HFFc6 (cell line): Measurements from ENCODE around the gene TNNT2. TPM values are rescaled to one million over a fixed set of nuclear protein-coding genes. Genes with fewer than 3 reads are reported as not detected.

Source experiments
- DNase-seq: peaks from one replicate; pipeline ENCODE4 v3.0.0-alpha.2; 2018
- H3K27ac Mint-ChIP-seq: 2 replicates; pipeline ENCODE4 v1.8.0; 2020; ENCODE audit warnings: mild to moderate bottlenecking, mixed read lengths
- H3K27me3 Mint-ChIP-seq: 2 replicates; pipeline ENCODE4 v1.8.0; 2021; ENCODE audit warnings: mild to moderate bottlenecking, moderate library complexity, mixed read lengths; ENCODE audit not compliant: insufficient read depth
- H3K36me3 Mint-ChIP-seq: 2 replicates; pipeline ENCODE4 v1.8.0; 2021; ENCODE audit warnings: low read depth, mixed read lengths
- H3K4me1 Mint-ChIP-seq: 2 replicates; pipeline ENCODE4 v1.8.0; 2020; ENCODE audit warnings: low read depth, mixed read lengths
- H3K4me3 Mint-ChIP-seq: 2 replicates; pipeline ENCODE4 v1.8.0; 2020; ENCODE audit warnings: mild to moderate bottlenecking, moderate library complexity, mixed read lengths
- H3K9me3 Mint-ChIP-seq: 2 replicates; pipeline ENCODE4 v1.8.0; 2020; ENCODE audit warnings: mild to moderate bottlenecking, mixed read lengths
- long read RNA-seq: library from polyadenylated mRNA; unstranded; transcript quantifications from one replicate; pipeline ENCODE4 v2.0.0, GENCODE V29; 2019
- total RNA-seq, 6 experiments: library from RNA; stranded (reverse); fragmentation: NEBNext Ultra II Directional; extraction: Animal tissue kit (Norgen Biotek cat#: 25700); gene quantifications; 2 replicates in 1 of 6; 3 replicates in 5 of 6; pipeline ENCODE4 v1.2.3, GENCODE V29; 2021
- TF ChIP-seq, protein P1 (sequence below): fragments of 200-600 bp; sonication (generic); IDR thresholded peaks from 2 replicates; pipeline ENCODE4 v1.5.0; 2021; ENCODE audit warnings: antibody characterized with exemption, mild to moderate bottlenecking

Gene TNNT2
- total RNA-seq = not detected
- long read RNA-seq = 0 reads

DNA sequence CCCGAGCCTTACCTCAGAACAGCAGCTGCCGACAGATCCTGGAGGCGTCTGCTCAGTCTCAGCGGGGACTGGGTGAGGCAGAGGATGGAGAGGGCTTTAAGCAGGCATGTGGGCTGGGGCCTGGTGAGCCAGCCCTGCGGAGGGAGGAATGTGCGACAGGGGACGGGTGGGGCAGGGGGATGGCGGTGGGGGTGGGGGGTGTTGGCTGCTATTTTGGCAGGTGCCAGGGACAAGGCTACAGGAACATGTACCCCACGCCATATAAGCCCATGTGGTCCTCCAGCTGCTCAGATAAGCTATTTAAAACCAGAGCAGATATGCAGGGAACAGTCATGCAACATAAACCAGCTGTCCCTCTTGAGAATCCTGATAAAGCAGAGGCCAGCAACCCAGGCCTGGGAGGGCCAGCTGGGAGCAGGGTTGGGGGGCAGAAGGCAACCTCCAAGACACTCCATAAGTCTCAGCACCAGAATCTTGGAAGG, at the start of gene TNNT2:
TSS of gene TNNT2 (minus strand) at position 70 of the 482 bp plus-strand sequence. CDS start 4,426 bp downstream, outside the sequence.
- TF ChIP-seq, protein P1, sequence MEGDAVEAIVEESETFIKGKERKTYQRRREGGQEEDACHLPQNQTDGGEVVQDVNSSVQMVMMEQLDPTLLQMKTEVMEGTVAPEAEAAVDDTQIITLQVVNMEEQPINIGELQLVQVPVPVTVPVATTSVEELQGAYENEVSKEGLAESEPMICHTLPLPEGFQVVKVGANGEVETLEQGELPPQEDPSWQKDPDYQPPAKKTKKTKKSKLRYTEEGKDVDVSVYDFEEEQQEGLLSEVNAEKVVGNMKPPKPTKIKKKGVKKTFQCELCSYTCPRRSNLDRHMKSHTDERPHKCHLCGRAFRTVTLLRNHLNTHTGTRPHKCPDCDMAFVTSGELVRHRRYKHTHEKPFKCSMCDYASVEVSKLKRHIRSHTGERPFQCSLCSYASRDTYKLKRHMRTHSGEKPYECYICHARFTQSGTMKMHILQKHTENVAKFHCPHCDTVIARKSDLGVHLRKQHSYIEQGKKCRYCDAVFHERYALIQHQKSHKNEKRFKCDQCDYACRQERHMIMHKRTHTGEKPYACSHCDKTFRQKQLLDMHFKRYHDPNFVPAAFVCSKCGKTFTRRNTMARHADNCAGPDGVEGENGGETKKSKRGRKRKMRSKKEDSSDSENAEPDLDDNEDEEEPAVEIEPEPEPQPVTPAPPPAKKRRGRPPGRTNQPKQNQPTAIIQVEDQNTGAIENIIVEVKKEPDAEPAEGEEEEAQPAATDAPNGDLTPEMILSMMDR = no peak
- Mint-ChIP-seq H3K36me3 (no peaks in the 10 kb centered on the region), H3K9me3 (no peaks in the 10 kb centered on the region), H3K27me3 (peaks cover 23% of the 10 kb centered on the region), H3K4me3 (no peak within 1 kb of the TSS), H3K4me1 (peaks cover 8% of the 10 kb centered on the region; the same call in 1 of the 2 replicates), H3K27ac (no peak within 1 kb of the TSS)
- no peak for DNase-seq

DNA sequence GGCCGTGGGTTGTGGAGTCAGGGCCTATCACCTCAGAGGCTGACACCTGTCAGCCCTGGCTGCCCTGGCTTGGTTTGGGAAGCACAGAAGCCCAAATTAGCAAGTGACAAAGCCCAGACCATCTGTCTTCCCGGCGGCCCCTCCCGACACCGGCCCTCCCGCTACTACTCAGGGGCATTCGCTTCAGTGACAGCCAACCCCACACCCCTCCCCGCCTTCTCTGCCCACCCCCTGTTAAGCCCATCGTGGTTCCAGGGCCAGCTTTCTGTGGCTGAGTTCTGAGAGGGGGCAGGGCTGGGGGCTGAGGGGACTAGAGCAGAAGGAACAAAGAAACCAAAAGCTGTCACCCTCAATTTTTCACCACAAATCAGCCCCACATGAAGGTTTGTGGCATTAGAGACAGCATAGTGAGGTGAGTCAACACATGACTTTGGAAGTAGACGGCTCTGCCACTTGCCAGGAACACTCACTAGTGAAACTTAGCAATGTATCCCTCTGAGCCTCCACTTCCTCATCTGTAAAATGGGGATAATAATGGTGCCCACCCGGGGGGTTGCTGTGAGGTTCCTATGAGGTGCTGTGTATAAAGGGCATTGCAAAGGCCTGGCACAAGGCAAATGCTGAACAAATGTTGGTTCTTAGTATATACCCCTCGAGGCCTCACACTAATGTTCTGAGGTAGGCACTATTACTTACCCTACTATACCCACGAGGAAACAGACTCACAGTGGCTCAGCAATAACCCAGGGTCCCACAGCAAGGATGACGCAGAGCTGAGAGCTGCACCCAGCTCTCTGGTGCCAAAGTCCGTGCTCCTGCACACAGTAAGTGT, 49.2 kb upstream of the TNNT2 start:
- no peak overlapping the region for H3K4me3 Mint-ChIP-seq
- H3K9me3 Mint-ChIP-seq = no peaks in the 10 kb centered on the region; the same call in 1 of the 2 replicates

DNA sequence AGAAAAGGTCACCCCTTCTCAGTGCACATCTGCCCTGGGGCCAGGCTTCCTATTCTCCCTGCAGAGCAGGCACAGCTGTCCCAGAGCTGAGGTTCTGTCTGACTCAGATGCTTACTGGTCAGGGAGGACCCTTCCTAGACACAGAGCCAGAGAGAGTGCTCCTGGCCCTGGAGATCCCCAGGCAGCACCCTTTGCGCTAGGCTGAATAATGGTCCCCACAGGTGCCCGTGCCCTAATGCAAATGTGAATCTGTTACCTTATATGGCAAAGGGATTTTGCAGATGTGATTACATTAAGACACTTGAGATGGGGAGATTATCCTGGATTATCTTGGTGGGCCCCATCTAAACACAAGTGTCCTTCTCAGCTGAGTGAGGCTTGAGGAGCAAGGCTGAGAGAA, 46.7 kb upstream of the TNNT2 start:
- Mint-ChIP-seq H3K4me1 (peaks cover 11% of the 10 kb centered on the region), H3K9me3 (no peaks in the 10 kb centered on the region; the same call in 1 of the 2 replicates), H3K27me3 (peaks cover 21% of the 10 kb centered on the region), H3K36me3 (no peaks in the 10 kb centered on the region), H3K4me3 (no peak overlapping the region), H3K27ac (no peak overlapping the region)
- no peak for DNase-seq
- TF ChIP-seq, protein P1 = no peak

More for the DNA sequence above, 49.2 kb upstream of the TNNT2 start:
- peaks cover 32% of the 10 kb centered on the region for H3K27me3 Mint-ChIP-seq
- TF ChIP-seq, protein P1 = no peak
- no peak overlapping the region for H3K27ac Mint-ChIP-seq
- no peaks in the 10 kb centered on the region for H3K4me1 Mint-ChIP-seq
- DNase-seq = no peak
- H3K36me3 Mint-ChIP-seq = no peaks in the 10 kb centered on the region

DNA sequence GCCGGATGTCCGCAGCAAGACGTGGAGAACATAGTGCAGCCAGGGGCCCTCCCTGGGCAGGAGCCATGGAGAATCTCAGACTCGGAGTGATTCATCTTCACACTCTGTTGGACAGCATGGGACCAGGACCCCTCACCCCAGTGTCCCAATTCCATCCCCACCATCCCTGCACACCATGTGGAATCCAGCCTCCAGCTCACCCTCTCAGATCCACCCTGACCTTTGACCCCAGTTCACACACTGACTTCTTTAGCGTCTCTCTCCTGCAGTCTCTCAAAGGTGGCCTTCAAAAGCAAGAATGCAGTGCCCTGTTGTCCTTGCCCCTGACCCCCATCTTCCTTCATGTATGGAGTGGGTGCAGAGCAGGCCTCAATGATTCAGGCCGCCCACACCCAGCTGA, 46.2 kb upstream of the TNNT2 start:
- Mint-ChIP-seq H3K4me3 (no peak overlapping the region), H3K4me1 (peaks cover 11% of the 10 kb centered on the region), H3K27ac (no peak overlapping the region), H3K9me3 (no peaks in the 10 kb centered on the region; the same call in 1 of the 2 replicates), H3K36me3 (no peaks in the 10 kb centered on the region), H3K27me3 (peaks cover 17% of the 10 kb centered on the region)
- TF ChIP-seq, protein P1 = no peak
- DNase-seq = no peak

DNA sequence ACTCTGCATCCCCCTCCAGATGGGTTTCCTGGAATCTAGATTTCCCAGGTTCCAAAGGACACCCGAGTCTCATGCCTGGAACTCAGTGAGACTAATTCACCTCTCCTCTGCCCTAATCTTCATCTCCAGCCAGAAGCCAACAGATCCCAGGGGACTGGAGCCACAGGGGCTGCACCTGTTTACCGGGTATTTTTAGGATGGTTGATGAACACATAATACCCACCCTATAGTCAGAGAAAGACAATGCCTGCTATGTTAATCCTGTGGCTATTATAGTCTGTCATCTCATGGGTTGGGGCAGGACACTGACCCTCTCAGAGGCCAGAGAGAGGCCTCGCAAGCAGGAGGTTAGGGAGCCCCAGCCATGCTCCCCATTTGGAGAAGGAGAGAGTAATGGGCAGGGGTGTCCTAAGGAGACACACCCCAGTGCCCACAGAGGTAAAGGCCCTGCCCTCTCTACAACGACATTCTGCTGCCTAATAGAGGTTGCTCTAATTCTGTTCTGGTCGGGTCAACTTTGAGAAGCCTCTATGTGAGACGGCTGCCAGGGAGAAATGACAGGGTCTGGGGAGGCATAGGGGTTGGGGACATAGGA, 45.1 kb upstream of the TNNT2 start:
- H3K9me3 Mint-ChIP-seq = no peaks in the 10 kb centered on the region; the same call in 1 of the 2 replicates
- no peak overlapping the region for H3K27ac Mint-ChIP-seq
- peaks cover 20% of the 10 kb centered on the region for H3K27me3 Mint-ChIP-seq
- TF ChIP-seq, protein P1 = no peak
- H3K4me1 Mint-ChIP-seq = peaks cover 11% of the 10 kb centered on the region
- no peak for DNase-seq
- no peaks in the 10 kb centered on the region for H3K36me3 Mint-ChIP-seq
- no peak overlapping the region for H3K4me3 Mint-ChIP-seq
